Measurements from ENCODE around the gene MYL5. TPM values are rescaled to one million over a fixed set of nuclear protein-coding genes. Genes with fewer than 3 reads are reported as not detected.

The MYL5 gene
- total RNA-seq, 4 donors from 2014 or later = 4.6 to 9.9 TPM; not detected in 2

GRCh38 chr4:627347-628125 lies 46.8 kb upstream of the MYL5 start:
- no peaks in the 10 kb centered on the region for H3K36me3 ChIP-seq
- intact Hi-C loops (cut with DNase I; ENCODE audit: low total_unique reads) = no loop called here
- H3K4me1 ChIP-seq = no peaks in the 10 kb centered on the region
- TF ChIP-seq POLR2A (IDR thresholded peaks at IDR 0.05) (no peak), CTCF (IDR thresholded peaks at IDR 0.05) (no peak)
- no peak overlapping the region for H3K27ac ChIP-seq
- H3K4me3 ChIP-seq = no peak overlapping the region
- H3K9me3 ChIP-seq = no peaks in the 10 kb centered on the region
- DNase-seq = no peak
- no peaks in the 10 kb centered on the region for H3K27me3 ChIP-seq

GRCh38 chr4:628311-628741 lies 46.0 kb upstream of the MYL5 start:
- Histone ChIP-seq H3K4me1 (no peaks in the 10 kb centered on the region), H3K27me3 (no peaks in the 10 kb centered on the region), H3K4me3 (no peak overlapping the region), H3K27ac (no peak overlapping the region), H3K36me3 (no peaks in the 10 kb centered on the region), H3K9me3 (no peaks in the 10 kb centered on the region)
- DNase-seq = no peak
- TF ChIP-seq POLR2A (IDR thresholded peaks at IDR 0.05) (no peak), CTCF (IDR thresholded peaks at IDR 0.05) (no peak)
- intact Hi-C loops (cut with DNase I; ENCODE audit: low total_unique reads) = no loop called here

GRCh38 chr4:628821-629635 lies 45.3 kb upstream of the MYL5 start:
- Histone ChIP-seq H3K9me3 (no peaks in the 10 kb centered on the region), H3K4me1 (no peaks in the 10 kb centered on the region), H3K27me3 (no peaks in the 10 kb centered on the region), H3K27ac (no peak overlapping the region), H3K36me3 (no peaks in the 10 kb centered on the region), H3K4me3 (no peak overlapping the region)
- TF ChIP-seq CTCF (IDR thresholded peaks at IDR 0.05) = no peak
- no peak for TF ChIP-seq POLR2A (IDR thresholded peaks at IDR 0.05)
- DNase-seq = no peak
- intact Hi-C loops (cut with DNase I; ENCODE audit: low total_unique reads) = no loop called here

GRCh38 chr4:629636-629914 lies 44.8 kb upstream of the MYL5 start:
- DNase-seq = no peak
- TF ChIP-seq CTCF (IDR thresholded peaks at IDR 0.05) (no peak), POLR2A (IDR thresholded peaks at IDR 0.05) (no peak)

More at GRCh38 chr4:629636-629914, 44.8 kb upstream of the MYL5 start:
- H3K36me3 ChIP-seq = no peaks in the 10 kb centered on the region
- no peaks in the 10 kb centered on the region for H3K4me1 ChIP-seq
- H3K4me3 ChIP-seq = no peak overlapping the region
- no peaks in the 10 kb centered on the region for H3K27me3 ChIP-seq
- H3K27ac ChIP-seq = no peak overlapping the region
- intact Hi-C loops (cut with DNase I; ENCODE audit: low total_unique reads) = no loop called here
- H3K9me3 ChIP-seq = no peaks in the 10 kb centered on the region
